A549 (cell line): ENCODE measurements around the gene PCED1B. TPM values are rescaled to one million over a fixed set of nuclear protein-coding genes. Genes with fewer than 3 reads are reported as not detected.

ENCODE experiments used
- ATAC-seq, 2 experiments: fragments of 200-7000 bp in 1 of 2; fragments of >200 bp in 1 of 2; cut with Nextera tagmentation in 1 of 2; cut with Tn5 transposase in 1 of 2; 3 replicates each; pipeline versions ENCODE4 v1.8.0 to v1.9.1; 2018 to 2020; ENCODE audit warnings: mild to moderate bottlenecking in 1 of 2, moderate library complexity in 1 of 2
- CTCF ChIA-PET: fragments of 300-600 bp; sonication (Branson Sonifier 250); formaldehyde crosslinking; extraction: SDS; loops from one replicate; lab custom pipeline; 2021; ENCODE audit warnings: antibody characterized with exemption, inconsistent platforms; lab: Yijun Ruan, JAX
- POLR2A ChIA-PET: fragments of 350-600 bp; formaldehyde crosslinking; extraction: SDS; loops from one replicate; lab custom pipeline; 2021; ENCODE audit warnings: antibody characterized with exemption, inconsistent platforms; lab: Yijun Ruan, JAX
- DNase-seq, 2 experiments: peaks; one replicate each; pipeline versions ENCODE4 v3.0.0 to v3.0.0-alpha.2; 2011 to 2016; ENCODE audit warnings: low read depth in 1 of 2, low spot score in 1 of 2
- FAIRE-seq: peaks from 2 replicates; lab custom pipeline; 2011; peaks lifted over from hg19 to GRCh38; lab: Jason Lieb, UNC
- H3K27ac ChIP-seq, 2 experiments: fragments of >200 bp; sonication (Bioruptor Twin); formaldehyde crosslinking; 3 replicates each; pipeline ENCODE4 v1.5.1; 2016 to 2017
- H3K4me1 ChIP-seq: fragments of >200 bp; sonication (Bioruptor Twin); formaldehyde crosslinking; 3 replicates; pipeline ENCODE4 v1.6.1; 2016
- H3K4me2 ChIP-seq: fragments of >200 bp; sonication (Bioruptor Twin); formaldehyde crosslinking; 3 replicates; pipeline ENCODE4 v1.6.1; 2016
- H3K4me3 ChIP-seq: fragments of >200 bp; sonication (Bioruptor Twin); formaldehyde crosslinking; 3 replicates; pipeline ENCODE4 v1.5.1; 2016
- H3K9me3 ChIP-seq: fragments of >200 bp; sonication (Bioruptor Twin); formaldehyde crosslinking; 3 replicates; pipeline ENCODE4 v1.6.1; 2016
- CBX2 ChIP-seq: fragments of 200-600 bp; sonication (generic); IDR thresholded peaks from 2 replicates; pipeline ENCODE4 v1.6.1; 2016; ENCODE audit warnings: low read depth, mild to moderate bottlenecking, borderline replicate concordance
- CEBPB ChIP-seq, 2 experiments: fragments of >200 bp in 1 of 2; sonication (Bioruptor Twin) in 1 of 2; formaldehyde crosslinking in 1 of 2; IDR thresholded peaks; 2 replicates each; pipeline ENCODE4 v1.6.1; 2012 to 2016
- EHMT2 ChIP-seq: fragments of 200-600 bp; sonication (generic); IDR thresholded peaks from 2 replicates; pipeline ENCODE4 v1.6.1; 2016; ENCODE audit warnings: antibody characterized with exemption, low read depth, mild to moderate bottlenecking, moderate library complexity
- EP300 ChIP-seq, 2 experiments: fragments of >200 bp; sonication (Bioruptor Twin); formaldehyde crosslinking; IDR thresholded peaks; 2 replicates in 1 of 2; 3 replicates in 1 of 2; pipeline ENCODE4 v1.6.1; 2016 to 2017
- ESRRA ChIP-seq: fragments of 150-350 bp; IDR thresholded peaks from 2 replicates; pipeline ENCODE4 v1.6.1; 2014; ENCODE audit warnings: mild to moderate bottlenecking, low read length, borderline replicate concordance
- FOSB ChIP-seq: fragments of 250-450 bp; sonication (Bioruptor Pico); IDR thresholded peaks from 2 replicates; pipeline ENCODE4 v1.5.0; 2020; ENCODE audit warnings: mild to moderate bottlenecking, moderate library complexity
- FOSL2 ChIP-seq, 2 experiments: fragments of 450-650 bp in 1 of 2; fragments of >200 bp in 1 of 2; sonication (Bioruptor Twin) in 1 of 2; formaldehyde crosslinking; IDR thresholded peaks; 2 replicates each; pipeline versions ENCODE4 v1.5.0 to v1.6.1; 2016 to 2020; ENCODE audit warnings: mild to moderate bottlenecking in 1 of 2, moderate library complexity in 1 of 2
- FOXS1 ChIP-seq: fragments of 250-450 bp; sonication (Bioruptor Pico); IDR thresholded peaks from 2 replicates; pipeline ENCODE4 v1.5.0; 2020; ENCODE audit warnings: mild to moderate bottlenecking, moderate library complexity
- GATA3 ChIP-seq: IDR thresholded peaks from 2 replicates; pipeline ENCODE4 v1.6.1; 2012; ENCODE audit warnings: borderline replicate concordance
- HOXB13 ChIP-seq: fragments of 250-450 bp; sonication (Bioruptor Pico); IDR thresholded peaks from 2 replicates; pipeline ENCODE4 v1.5.0; 2020; ENCODE audit warnings: low read depth, mild to moderate bottlenecking, moderate library complexity
- JUNB ChIP-seq: fragments of >200 bp; sonication (Bioruptor Twin); formaldehyde crosslinking; IDR thresholded peaks from 2 replicates; pipeline ENCODE4 v1.6.1; 2016
- MYC ChIP-seq: IDR thresholded peaks from 2 replicates; pipeline ENCODE4 v1.6.1; 2012; ENCODE audit warnings: mild to moderate bottlenecking, inconsistent platforms, low read length, improper control_type of control experiment, borderline replicate concordance
- NFE2L2 ChIP-seq: fragments of 150-350 bp; conservative IDR thresholded peaks from 2 replicates; pipeline ENCODE4 v1.6.1; 2014; ENCODE audit warnings: low read length
- NPAS2 ChIP-seq: fragments of 250-450 bp; sonication (Bioruptor Pico); IDR thresholded peaks from 2 replicates; pipeline ENCODE4 v1.8.0; 2022; ENCODE audit warnings: mild to moderate bottlenecking, moderate library complexity, borderline replicate concordance
- PHF8 ChIP-seq: fragments of 200-600 bp; sonication (generic); IDR thresholded peaks from 2 replicates; pipeline ENCODE4 v1.6.1; 2016; ENCODE audit warnings: low read depth, mild to moderate bottlenecking, antibody characterized with exemption, moderate library complexity, borderline replicate concordance
- POLR2AphosphoS2 ChIP-seq: conservative IDR thresholded peaks from 2 replicates; pipeline ENCODE4 v1.6.1; 2012; ENCODE audit warnings: low read length, improper control_type of control experiment, inconsistent platforms
- RCOR1 ChIP-seq: fragments of 150-350 bp; IDR thresholded peaks from 2 replicates; pipeline ENCODE4 v1.6.1; 2014; ENCODE audit warnings: antibody characterized with exemption, low read length, low read depth
- SMC3 ChIP-seq: fragments of >200 bp; sonication (Bioruptor Twin); formaldehyde crosslinking; IDR thresholded peaks from 3 replicates; pipeline ENCODE4 v1.6.1; 2018; ENCODE audit warnings: inconsistent platforms
- SREBF2 ChIP-seq: fragments of 450-650 bp; IDR thresholded peaks from 2 replicates; pipeline ENCODE4 v1.6.1; 2014; ENCODE audit warnings: mild to moderate bottlenecking, moderate library complexity
- WGBS: methylation state at CpG from one replicate; pipeline ENCODE4 v1.1.6; 2017; ENCODE audit errors: missing lambda C conversion rate; 5-methylcytosine and 5-hydroxymethylcytosine counted together
- polyA plus RNA-seq, 4 experiments: library from polyadenylated mRNA; depleted of rRNA in 3 of 4; stranded (reverse); fragments of >200 nt; fragmentation: RNase III in 1 of 4; extraction: RNeasy Plus Mini Kit Qiagen cat#74134 plus additional on column Dnase treatment in 1 of 4; gene quantifications; 2 replicates in 3 of 4; 3 replicates in 1 of 4; pipeline ENCODE4 v1.2.3, GENCODE V29; 2011 to 2017
- TF ChIP-seq, protein P1 (sequence below): fragments of 250-450 bp; sonication (Bioruptor Pico); IDR thresholded peaks from 2 replicates; pipeline ENCODE4 v1.5.0; 2020; ENCODE audit warnings: low read depth, mild to moderate bottlenecking, moderate library complexity
- TF ChIP-seq, protein P2 (sequence below): fragments of 450-650 bp; IDR thresholded peaks from 2 replicates; pipeline ENCODE4 v1.6.1; 2014; ENCODE audit warnings: antibody characterized with exemption
- TF ChIP-seq, protein P3 (sequence below): IDR thresholded peaks from 2 replicates; pipeline ENCODE4 v1.6.1; 2012
- TF ChIP-seq, protein P4 (sequence below): IDR thresholded peaks from 2 replicates; pipeline ENCODE4 v1.6.1; 2012
- TF ChIP-seq, protein P5 (sequence below): fragments of >200 bp; sonication (Bioruptor Twin); formaldehyde crosslinking; IDR thresholded peaks from 2 replicates; pipeline ENCODE4 v1.6.1; 2016
- TF ChIP-seq, protein P6 (sequence below): IDR thresholded peaks from 2 replicates; pipeline ENCODE4 v1.6.1; 2012; ENCODE audit warnings: low read depth, borderline replicate concordance
- TF ChIP-seq, protein P7 (sequence below): fragments of >200 bp; sonication (Bioruptor Twin); formaldehyde crosslinking; IDR thresholded peaks from 3 replicates; pipeline ENCODE4 v1.5.1; 2016

PCED1B gene
- polyA plus RNA-seq, 2 of the 4 experiments (the other 2 are of a cell fraction): 74.6 to 108 TPM

DNA sequence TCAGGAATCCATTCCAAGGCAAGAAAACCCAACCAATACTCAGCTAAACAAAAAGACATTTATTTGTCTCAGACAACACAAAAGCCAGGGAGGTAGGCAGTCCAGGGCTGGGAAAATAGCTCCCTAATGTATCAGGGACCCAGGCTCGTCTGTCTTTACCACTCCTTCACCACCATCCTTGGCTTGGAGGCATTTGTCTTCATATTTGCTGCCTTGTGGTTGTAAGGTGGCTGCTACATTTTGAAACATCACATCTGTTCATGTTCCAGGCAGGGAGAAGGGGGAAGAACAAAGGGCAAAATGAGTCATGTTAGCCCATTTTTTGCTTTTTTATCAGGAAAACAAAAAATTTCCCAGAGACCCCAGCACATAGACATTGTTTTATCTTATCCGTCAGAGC is 44.8 kb upstream of the PCED1B start:
- FAIRE-seq: no peak
- no peak overlapping the region for H3K4me3 ChIP-seq

DNA sequence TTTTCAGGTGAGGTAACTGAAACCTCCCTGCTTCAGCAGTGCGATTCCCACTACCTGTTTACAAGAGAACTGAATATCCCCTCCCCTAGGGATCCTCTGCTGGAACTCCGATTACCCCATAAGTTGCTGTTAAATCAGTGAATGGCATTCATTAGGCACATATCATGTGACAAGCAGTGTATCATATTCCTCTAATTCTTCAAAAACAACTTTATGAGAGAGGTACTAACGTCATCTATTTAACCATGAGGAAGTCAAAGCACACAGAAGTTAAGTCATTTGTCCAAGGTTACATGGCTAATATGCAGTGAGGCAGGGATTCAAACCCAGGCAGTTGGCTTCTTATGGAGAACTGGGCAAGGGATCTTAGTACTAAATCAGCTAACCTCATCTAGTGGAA is 43.9 kb upstream of the PCED1B start:
- peaks cover 66% of the 10 kb centered on the region for H3K4me1 ChIP-seq
- ChIA-PET POLR2A (no interaction called here), CTCF (interaction anchor here (1.8 to 6.3 kb wide), 2 partner anchors 35 to 45 kb away, joined by 6 to 93 read pairs; partner anchors contain the start of genes AMIGO2 and PCED1B)
- FAIRE-seq (peak; percentile 78), ATAC-seq (no peak)
- H3K4me3 ChIP-seq: no peak overlapping the region
- H3K4me2 ChIP-seq: no peak overlapping the region
- TF ChIP-seq MYC (no peak), RCOR1 (no peak), JUNB (no peak), EHMT2 (no peak), EP300 (IDR thresholded peaks at IDR 0.05) (peak in 1 of 2 experiments; percentile 19; a peak in 1 of 5 replicates), SMC3 (no peak), GATA3 (0 out of 2 replicates have a peak, but pooled peaks have one; percentile 27), SREBF2 (no peak), NPAS2 (CRISPR knock-in tag) (no peak)
- TF ChIP-seq, protein P1, sequence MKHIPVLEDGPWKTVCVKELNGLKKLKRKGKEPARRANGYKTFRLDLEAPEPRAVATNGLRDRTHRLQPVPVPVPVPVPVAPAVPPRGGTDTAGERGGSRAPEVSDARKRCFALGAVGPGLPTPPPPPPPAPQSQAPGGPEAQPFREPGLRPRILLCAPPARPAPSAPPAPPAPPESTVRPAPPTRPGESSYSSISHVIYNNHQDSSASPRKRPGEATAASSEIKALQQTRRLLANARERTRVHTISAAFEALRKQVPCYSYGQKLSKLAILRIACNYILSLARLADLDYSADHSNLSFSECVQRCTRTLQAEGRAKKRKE (CRISPR knock-in tag): no peak
- TF ChIP-seq, protein P2, sequence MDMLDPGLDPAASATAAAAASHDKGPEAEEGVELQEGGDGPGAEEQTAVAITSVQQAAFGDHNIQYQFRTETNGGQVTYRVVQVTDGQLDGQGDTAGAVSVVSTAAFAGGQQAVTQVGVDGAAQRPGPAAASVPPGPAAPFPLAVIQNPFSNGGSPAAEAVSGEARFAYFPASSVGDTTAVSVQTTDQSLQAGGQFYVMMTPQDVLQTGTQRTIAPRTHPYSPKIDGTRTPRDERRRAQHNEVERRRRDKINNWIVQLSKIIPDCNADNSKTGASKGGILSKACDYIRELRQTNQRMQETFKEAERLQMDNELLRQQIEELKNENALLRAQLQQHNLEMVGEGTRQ: peak; percentile 8; the same call in 1 of the 2 replicates
- TF ChIP-seq, all 56 proteins: peak for 3
- Histone ChIP-seq H3K9me3 (peaks cover 4% of the 10 kb centered on the region; the same call in 1 of the 3 replicates), H3K27ac (peak overlapping the region; percentile 88 to 93)
- 64% methylated on average over 3 of the region's 3 CpGs for WGBS
- DNase-seq: peak in 1 of 2 experiments; percentile 61

More for the DNA sequence above, 44.8 kb upstream of the PCED1B start:
- ATAC-seq (no peak), DNase-seq (peak in 1 of 2 experiments; percentile 21)
- Histone ChIP-seq H3K27ac (peak overlapping the region; percentile 88 to 93), H3K4me1 (peaks cover 58% of the 10 kb centered on the region), H3K9me3 (peaks cover 4% of the 10 kb centered on the region; the same call in 1 of the 3 replicates), H3K4me2 (peak overlapping the region; percentile 65)
- POLR2A ChIA-PET: interaction anchor here (1.1 kb wide), 1 partner anchor 185 kb away, joined by 3 read pairs; no protein-coding TSS in a partner anchor
- 64% methylated on average over 2 of the region's 2 CpGs for WGBS
- CTCF ChIA-PET: interaction anchor here (0.7 to 6.3 kb wide), 5 partner anchors 35 to 651 kb away, joined by 4 to 93 read pairs (median 6); partner anchors contain the start of genes AMIGO2 and PCED1B
- TF ChIP-seq, protein P3, sequence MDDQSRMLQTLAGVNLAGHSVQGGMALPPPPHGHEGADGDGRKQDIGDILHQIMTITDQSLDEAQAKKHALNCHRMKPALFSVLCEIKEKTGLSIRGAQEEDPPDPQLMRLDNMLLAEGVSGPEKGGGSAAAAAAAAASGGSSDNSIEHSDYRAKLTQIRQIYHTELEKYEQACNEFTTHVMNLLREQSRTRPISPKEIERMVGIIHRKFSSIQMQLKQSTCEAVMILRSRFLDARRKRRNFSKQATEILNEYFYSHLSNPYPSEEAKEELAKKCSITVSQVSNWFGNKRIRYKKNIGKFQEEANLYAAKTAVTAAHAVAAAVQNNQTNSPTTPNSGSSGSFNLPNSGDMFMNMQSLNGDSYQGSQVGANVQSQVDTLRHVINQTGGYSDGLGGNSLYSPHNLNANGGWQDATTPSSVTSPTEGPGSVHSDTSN: no peak
- TF ChIP-seq FOSL2 (IDR thresholded peaks at IDR 0.05): no peak
- TF ChIP-seq FOSL2 (CRISPR knock-in tag; IDR thresholded peaks at IDR 0.05): peak; percentile 42; the same call in 1 of the 2 replicates
- TF ChIP-seq PHF8: no peak

DNA sequence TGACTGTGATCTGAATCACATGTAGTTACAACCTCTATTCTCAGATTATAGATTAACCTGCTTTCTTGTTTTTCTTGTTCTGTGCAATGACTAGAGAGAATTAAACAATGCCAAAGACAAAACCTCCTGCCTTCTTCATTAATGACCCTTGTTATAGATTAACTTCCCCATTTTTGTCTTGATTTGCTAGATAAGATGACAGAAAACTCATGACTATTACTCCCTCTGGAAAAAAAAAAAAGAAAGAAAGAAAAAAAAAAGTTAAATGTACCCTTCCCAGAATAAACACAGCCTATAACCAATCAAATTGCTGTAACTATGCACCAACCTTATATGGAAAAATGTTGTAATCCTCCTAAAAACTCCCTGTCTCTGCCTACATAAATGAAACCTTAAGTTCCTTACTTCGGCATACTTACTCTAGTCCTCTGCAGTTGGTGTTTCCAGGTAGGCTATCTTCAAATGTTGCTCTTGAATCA is 41.1 kb upstream of the PCED1B start:
- ATAC-seq: peak; percentile 75 to 84
- H3K27ac ChIP-seq: peak overlapping the region; percentile 74 to 93
- CTCF ChIA-PET: interaction anchor here (1.6 kb wide), 1 partner anchor 359 kb away, joined by 3 read pairs; no protein-coding TSS in a partner anchor
- 4% methylated on average over 1 of the region's 1 CpG for WGBS
- peaks cover 56% of the 10 kb centered on the region for H3K4me1 ChIP-seq
- peak overlapping the region; percentile 38 for H3K4me3 ChIP-seq
- FAIRE-seq: peak; percentile 98
- H3K4me2 ChIP-seq: peak overlapping the region; percentile 83
- POLR2A ChIA-PET: interaction anchor here (1.1 to 2.4 kb wide), 5 partner anchors 30 to 240 kb away, joined by 3 to 13 read pairs (median 4); partner anchors contain the start of genes AMIGO2 and PCED1B
- peak; percentile 21 to 95 for DNase-seq
- H3K9me3 ChIP-seq: peaks cover 4% of the 10 kb centered on the region; the same call in 1 of the 3 replicates
- TF ChIP-seq, protein P4, sequence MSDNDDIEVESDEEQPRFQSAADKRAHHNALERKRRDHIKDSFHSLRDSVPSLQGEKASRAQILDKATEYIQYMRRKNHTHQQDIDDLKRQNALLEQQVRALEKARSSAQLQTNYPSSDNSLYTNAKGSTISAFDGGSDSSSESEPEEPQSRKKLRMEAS: peak; percentile 44; the same call in 1 of the 2 replicates
- no peak for TF ChIP-seq POLR2AphosphoS2
- TF ChIP-seq FOXS1 (CRISPR knock-in tag): no peak
- no peak for TF ChIP-seq NPAS2 (CRISPR knock-in tag)
- no peak for TF ChIP-seq ESRRA
- TF ChIP-seq, protein P5, sequence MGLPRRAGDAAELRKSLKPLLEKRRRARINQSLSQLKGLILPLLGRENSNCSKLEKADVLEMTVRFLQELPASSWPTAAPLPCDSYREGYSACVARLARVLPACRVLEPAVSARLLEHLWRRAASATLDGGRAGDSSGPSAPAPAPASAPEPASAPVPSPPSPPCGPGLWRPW: no peak
- TF ChIP-seq, protein P6, sequence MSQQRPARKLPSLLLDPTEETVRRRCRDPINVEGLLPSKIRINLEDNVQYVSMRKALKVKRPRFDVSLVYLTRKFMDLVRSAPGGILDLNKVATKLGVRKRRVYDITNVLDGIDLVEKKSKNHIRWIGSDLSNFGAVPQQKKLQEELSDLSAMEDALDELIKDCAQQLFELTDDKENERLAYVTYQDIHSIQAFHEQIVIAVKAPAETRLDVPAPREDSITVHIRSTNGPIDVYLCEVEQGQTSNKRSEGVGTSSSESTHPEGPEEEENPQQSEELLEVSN: no peak
- peak; percentile 58; the same call in 1 of the 2 replicates for TF ChIP-seq FOSL2 (IDR thresholded peaks at IDR 0.05)
- TF ChIP-seq FOSL2 (CRISPR knock-in tag; IDR thresholded peaks at IDR 0.05): peak; percentile 58
- TF ChIP-seq MYC: no peak
- no peak for TF ChIP-seq HOXB13 (CRISPR knock-in tag)
- peak; percentile 62 to 73 for TF ChIP-seq CEBPB (IDR thresholded peaks at IDR 0.05)
- TF ChIP-seq, protein P7, sequence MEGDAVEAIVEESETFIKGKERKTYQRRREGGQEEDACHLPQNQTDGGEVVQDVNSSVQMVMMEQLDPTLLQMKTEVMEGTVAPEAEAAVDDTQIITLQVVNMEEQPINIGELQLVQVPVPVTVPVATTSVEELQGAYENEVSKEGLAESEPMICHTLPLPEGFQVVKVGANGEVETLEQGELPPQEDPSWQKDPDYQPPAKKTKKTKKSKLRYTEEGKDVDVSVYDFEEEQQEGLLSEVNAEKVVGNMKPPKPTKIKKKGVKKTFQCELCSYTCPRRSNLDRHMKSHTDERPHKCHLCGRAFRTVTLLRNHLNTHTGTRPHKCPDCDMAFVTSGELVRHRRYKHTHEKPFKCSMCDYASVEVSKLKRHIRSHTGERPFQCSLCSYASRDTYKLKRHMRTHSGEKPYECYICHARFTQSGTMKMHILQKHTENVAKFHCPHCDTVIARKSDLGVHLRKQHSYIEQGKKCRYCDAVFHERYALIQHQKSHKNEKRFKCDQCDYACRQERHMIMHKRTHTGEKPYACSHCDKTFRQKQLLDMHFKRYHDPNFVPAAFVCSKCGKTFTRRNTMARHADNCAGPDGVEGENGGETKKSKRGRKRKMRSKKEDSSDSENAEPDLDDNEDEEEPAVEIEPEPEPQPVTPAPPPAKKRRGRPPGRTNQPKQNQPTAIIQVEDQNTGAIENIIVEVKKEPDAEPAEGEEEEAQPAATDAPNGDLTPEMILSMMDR: no peak
- no peak for TF ChIP-seq NFE2L2
- TF ChIP-seq FOSB (CRISPR knock-in tag): no peak
- TF ChIP-seq SMC3: no peak
- no peak for TF ChIP-seq CBX2
